Effector memory CD4-positive, alpha-beta T cell (primary cell): ENCODE data around the gene RIMS4.

Source experiments
- DNase-seq, 3 donors: peaks; one replicate each; pipeline ENCODE4 v3.0.0-alpha.2; 2020
- H3K27ac ChIP-seq: 2 replicates; pipeline ENCODE4 v1.7.0; 2013; ENCODE audit warnings: mild to moderate bottlenecking, low read length, moderate library complexity; ENCODE audit not compliant: insufficient read depth, poor library complexity, severe bottlenecking
- H3K27me3 ChIP-seq: replicated peaks from 2 replicates; pipeline ENCODE4 v1.7.0; 2013; ENCODE audit warnings: mild to moderate bottlenecking, low read length; ENCODE audit not compliant: insufficient read depth, control insufficient read depth, poor library complexity, severe bottlenecking
- H3K36me3 ChIP-seq: 2 replicates; pipeline ENCODE4 v1.7.0; 2013; ENCODE audit warnings: mild to moderate bottlenecking, low read length, moderate library complexity; ENCODE audit not compliant: control insufficient read depth, insufficient read depth
- H3K4me1 ChIP-seq: 2 replicates; pipeline ENCODE4 v1.7.0; 2013; ENCODE audit warnings: low read length, mild to moderate bottlenecking; ENCODE audit not compliant: control insufficient read depth, insufficient read depth, poor library complexity, severe bottlenecking
- H3K4me3 ChIP-seq: 2 replicates; pipeline ENCODE4 v1.7.0; 2013; ENCODE audit warnings: low read length, low read depth, mild to moderate bottlenecking; ENCODE audit not compliant: insufficient read depth, poor library complexity, severe bottlenecking
- H3K9me3 ChIP-seq: 2 replicates; pipeline ENCODE4 v1.7.0; 2013; ENCODE audit warnings: mild to moderate bottlenecking, low read length, moderate library complexity; ENCODE audit not compliant: control insufficient read depth

Gene RIMS4

GRCh38 chr20:44758247-44759101 is 51.9 kb downstream of the RIMS4 start:
- H3K4me3 ChIP-seq = no peak overlapping the region
- H3K27ac ChIP-seq = no peak overlapping the region
- H3K36me3 ChIP-seq = no peaks in the 10 kb centered on the region
- H3K9me3 ChIP-seq = no peaks in the 10 kb centered on the region
- no peaks in the 10 kb centered on the region for H3K27me3 ChIP-seq
- no peak for DNase-seq
- no peaks in the 10 kb centered on the region for H3K4me1 ChIP-seq

- no peak overlapping the region for H3K4me3 ChIP-seq
- H3K27ac ChIP-seq = no peak overlapping the region
- H3K27me3 ChIP-seq = no peaks in the 10 kb centered on the region
- no peaks in the 10 kb centered on the region for H3K36me3 ChIP-seq
- no peaks in the 10 kb centered on the region for H3K9me3 ChIP-seq
- DNase-seq = no peak
- no peaks in the 10 kb centered on the region for H3K4me1 ChIP-seq
Measured at GRCh38 chr20:44756956-44757355, 53.4 kb downstream of the RIMS4 start.

- H3K27ac ChIP-seq = no peak overlapping the region
- H3K4me1 ChIP-seq = no peaks in the 10 kb centered on the region
- no peaks in the 10 kb centered on the region for H3K9me3 ChIP-seq
- H3K4me3 ChIP-seq = no peak overlapping the region
- no peaks in the 10 kb centered on the region for H3K27me3 ChIP-seq
- H3K36me3 ChIP-seq = no peaks in the 10 kb centered on the region
- DNase-seq = no peak
Measured at GRCh38 chr20:44756011-44756688, 54.2 kb downstream of the RIMS4 start.

- Histone ChIP-seq H3K27ac (no peak overlapping the region), H3K9me3 (no peaks in the 10 kb centered on the region), H3K4me3 (no peak overlapping the region), H3K36me3 (no peaks in the 10 kb centered on the region), H3K27me3 (no peaks in the 10 kb centered on the region), H3K4me1 (peaks cover 3% of the 10 kb centered on the region)
- DNase-seq = no peak
Measured at GRCh38 chr20:44754554-44754953, 55.8 kb downstream of the RIMS4 start.

GRCh38 chr20:44752099-44752931 is 58.0 kb downstream of the RIMS4 start:
- no peaks in the 10 kb centered on the region for H3K9me3 ChIP-seq
- no peak overlapping the region for H3K27ac ChIP-seq
- peaks cover 3% of the 10 kb centered on the region for H3K4me1 ChIP-seq
- H3K4me3 ChIP-seq = no peak overlapping the region
- no peaks in the 10 kb centered on the region for H3K27me3 ChIP-seq
- H3K36me3 ChIP-seq = no peaks in the 10 kb centered on the region
- no peak for DNase-seq

- Histone ChIP-seq H3K27ac (no peak overlapping the region), H3K9me3 (no peaks in the 10 kb centered on the region), H3K27me3 (peaks cover 9% of the 10 kb centered on the region), H3K4me1 (peaks cover 7% of the 10 kb centered on the region), H3K36me3 (no peaks in the 10 kb centered on the region), H3K4me3 (no peak overlapping the region)
- DNase-seq = no peak
Measured at GRCh38 chr20:44750081-44750805, 60.1 kb downstream of the RIMS4 start.

- Histone ChIP-seq H3K27ac (no peak overlapping the region), H3K9me3 (no peaks in the 10 kb centered on the region), H3K27me3 (peaks cover 9% of the 10 kb centered on the region), H3K36me3 (no peaks in the 10 kb centered on the region), H3K4me1 (peaks cover 7% of the 10 kb centered on the region), H3K4me3 (no peak overlapping the region)
- DNase-seq = no peak
Measured at GRCh38 chr20:44748005-44748370, 62.4 kb downstream of the RIMS4 start.

- DNase-seq = peak in 1 of 3 donors; percentile 21
- no peak overlapping the region for H3K27ac ChIP-seq
- H3K4me1 ChIP-seq = peaks cover 7% of the 10 kb centered on the region
- no peaks in the 10 kb centered on the region for H3K9me3 ChIP-seq
- H3K36me3 ChIP-seq = no peaks in the 10 kb centered on the region
- peaks cover 9% of the 10 kb centered on the region for H3K27me3 ChIP-seq
- no peak overlapping the region for H3K4me3 ChIP-seq
Measured at GRCh38 chr20:44747166-44748004, 63.0 kb downstream of the RIMS4 start.
